ENCODE measurements around the gene SLC35A5.
A peak's percentile ranks its signal among the peaks of the same experiment; 100 is the strongest.

SLC35A5 gene

GRCh38 chr3:112572701-112573100 is 10.9 kb downstream of the SLC35A5 start:
- DNase-seq, result no peak

- peak in 1 of 2 donors; percentile 82 for DNase-seq
Measured at GRCh38 chr3:112579232-112579631, 17.4 kb downstream of the SLC35A5 start.

DNA sequence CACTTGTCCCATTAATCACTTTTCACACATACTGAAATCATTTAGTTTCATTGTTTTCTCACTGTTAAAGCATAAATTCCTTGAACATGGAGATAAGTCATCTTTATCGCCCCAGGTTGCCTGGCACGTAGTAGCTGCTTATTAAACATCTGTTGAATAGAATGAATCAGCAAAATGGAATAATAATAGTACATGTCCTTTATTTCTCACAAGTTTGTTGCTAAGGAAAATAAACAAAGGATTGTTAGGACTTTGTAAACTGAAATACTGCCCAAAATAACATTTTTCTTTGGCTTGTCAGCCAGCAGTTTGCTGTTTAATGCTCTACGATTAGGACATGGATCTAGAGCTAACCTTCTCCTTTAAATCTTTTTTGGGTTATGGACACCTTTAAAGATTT is 17.9 kb downstream of the SLC35A5 start:
- DNase-seq, result no peak

DNA sequence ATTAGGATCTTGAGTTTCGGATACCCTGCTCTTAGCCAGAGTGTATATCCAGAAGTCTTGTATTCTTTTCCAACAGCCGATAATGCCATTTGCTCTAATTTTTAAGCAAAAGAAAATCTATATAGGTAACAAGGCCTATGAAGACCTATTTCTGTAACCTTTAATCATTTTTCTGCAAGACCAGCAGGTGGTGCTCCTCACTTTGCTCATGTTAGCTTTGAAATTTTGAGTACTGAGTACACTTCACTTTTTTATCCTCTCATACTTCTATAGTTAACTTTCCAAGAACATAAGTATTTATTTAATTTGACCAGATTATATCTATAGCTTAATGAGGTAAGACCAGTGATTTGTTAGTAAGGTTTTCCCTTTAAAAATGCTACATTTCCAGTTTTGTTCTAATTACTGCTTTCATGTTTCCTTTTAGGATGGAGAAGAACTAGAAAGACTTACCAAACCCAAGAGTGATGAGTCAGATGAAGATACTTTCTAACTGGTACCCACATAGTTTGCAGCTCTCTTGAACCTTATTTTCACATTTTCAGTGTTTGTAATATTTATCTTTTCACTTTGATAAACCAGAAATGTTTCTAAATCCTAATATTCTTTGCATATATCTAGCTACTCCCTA is 20.5 kb downstream of the SLC35A5 start:
- peak in 1 of 2 donors; percentile 46 for DNase-seq

GRCh38 chr3:112583105-112583504 is 21.3 kb downstream of the SLC35A5 start:
- no peak for DNase-seq

- DNase-seq, result no peak
Measured at GRCh38 chr3:112585782-112586181, 23.9 kb downstream of the SLC35A5 start.

- DNase-seq, result no peak
Measured at GRCh38 chr3:112587336-112587735, 25.5 kb downstream of the SLC35A5 start.

DNA sequence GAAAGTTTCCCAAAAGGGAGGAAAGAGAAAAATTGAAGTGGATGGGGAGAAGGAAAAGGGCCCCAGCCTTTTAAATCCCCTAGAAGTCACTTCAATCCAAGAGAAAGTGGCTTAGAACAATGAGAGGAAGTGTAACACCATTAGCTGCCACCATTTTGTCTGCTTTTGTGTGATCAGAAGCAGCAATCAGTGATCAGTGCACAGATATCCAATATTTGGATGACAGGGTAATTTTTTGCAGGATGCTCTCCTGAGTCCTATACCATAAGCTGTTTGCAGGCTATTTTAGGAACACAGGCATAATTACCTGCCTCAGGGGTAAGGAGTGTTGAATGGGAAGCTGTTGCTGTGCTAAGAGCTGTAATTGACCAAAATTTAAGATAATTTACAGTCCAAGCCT is 31.4 kb downstream of the SLC35A5 start:
- DNase-seq, result no peak

- DNase-seq, result no peak
Measured at GRCh38 chr3:112594856-112595255, 33.0 kb downstream of the SLC35A5 start.

DNA sequence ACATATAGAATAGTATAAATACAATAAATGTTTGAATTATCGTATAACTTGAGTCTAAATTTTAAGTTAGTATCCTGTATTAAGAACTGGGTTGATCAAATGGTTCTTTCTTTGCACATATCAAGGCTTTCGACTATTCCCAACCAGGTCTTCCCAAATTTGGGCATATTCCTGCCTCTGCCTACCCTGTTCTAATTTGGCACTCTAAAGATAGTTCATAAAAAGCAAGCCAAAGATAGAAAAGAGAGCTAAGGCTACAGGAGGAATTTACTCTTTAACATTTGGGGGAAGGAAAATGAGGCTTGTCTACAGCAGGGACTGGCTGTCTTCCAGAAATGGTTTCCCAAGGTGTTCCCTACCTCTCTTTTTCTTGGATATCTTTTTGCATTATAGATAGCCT is 36.1 kb downstream of the SLC35A5 start:
- DNase-seq, result no peak

DNA sequence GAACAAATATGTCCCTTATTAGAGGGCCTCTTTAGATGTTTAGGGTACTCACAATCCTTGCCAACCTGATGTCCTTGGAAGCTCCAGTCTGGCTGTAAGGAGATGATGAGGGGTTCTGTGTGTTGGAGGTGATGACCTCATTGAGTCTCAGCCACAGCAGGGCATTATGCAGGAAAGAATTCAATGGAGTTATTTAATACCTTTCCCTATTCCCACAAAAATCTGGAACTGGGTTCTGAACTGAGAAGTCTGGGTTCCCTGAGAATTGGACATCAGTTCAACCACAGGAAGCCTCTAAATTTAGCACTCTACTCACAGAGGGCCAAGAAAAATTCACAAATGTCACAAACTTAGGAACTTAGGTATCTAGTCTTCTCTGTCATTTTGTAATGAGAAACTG is 36.9 kb downstream of the SLC35A5 start:
- DNase-seq, result no peak

DNA sequence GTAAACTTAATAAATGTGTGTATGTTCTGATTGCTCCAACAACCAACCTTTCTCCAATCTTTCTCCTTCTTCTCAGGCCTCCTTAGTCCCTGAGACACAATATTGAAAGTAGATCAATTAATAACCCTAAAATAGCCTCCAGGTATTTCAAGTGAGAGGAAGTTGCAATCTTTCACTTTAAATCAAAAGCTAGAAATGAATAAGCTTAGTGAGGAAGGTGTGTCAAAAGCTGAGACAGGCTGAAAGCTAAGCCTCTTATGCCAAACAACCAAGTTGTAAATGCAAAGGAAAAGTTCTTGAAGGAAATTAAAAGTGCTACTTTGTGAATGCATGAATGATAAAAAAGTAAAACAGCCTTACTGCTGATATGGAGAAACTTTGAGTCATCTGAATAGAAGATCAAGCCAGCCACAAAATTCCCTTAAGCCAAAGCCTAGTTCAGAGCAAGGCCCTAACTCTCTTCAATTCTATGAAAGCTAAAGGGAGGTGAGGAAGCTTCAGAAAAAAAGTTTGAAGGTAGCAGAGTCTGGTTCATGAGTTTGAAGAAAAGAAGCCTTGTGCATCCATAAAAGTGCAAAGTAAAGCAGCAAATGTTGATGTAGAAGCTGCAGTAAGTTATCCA is 40.5 kb downstream of the SLC35A5 start:
- DNase-seq, result no peak

- no peak for DNase-seq
Measured at GRCh38 chr3:112604536-112604935, 42.7 kb downstream of the SLC35A5 start.

- DNase-seq, result peak in 1 of 2 donors; percentile 37
Measured at GRCh38 chr3:112605285-112605684, 43.4 kb downstream of the SLC35A5 start.

GRCh38 chr3:112606098-112606497 is 44.3 kb downstream of the SLC35A5 start:
- DNase-seq, result no peak

- DNase-seq, result no peak
Measured at GRCh38 chr3:112607863-112608262, 46.0 kb downstream of the SLC35A5 start.

DNA sequence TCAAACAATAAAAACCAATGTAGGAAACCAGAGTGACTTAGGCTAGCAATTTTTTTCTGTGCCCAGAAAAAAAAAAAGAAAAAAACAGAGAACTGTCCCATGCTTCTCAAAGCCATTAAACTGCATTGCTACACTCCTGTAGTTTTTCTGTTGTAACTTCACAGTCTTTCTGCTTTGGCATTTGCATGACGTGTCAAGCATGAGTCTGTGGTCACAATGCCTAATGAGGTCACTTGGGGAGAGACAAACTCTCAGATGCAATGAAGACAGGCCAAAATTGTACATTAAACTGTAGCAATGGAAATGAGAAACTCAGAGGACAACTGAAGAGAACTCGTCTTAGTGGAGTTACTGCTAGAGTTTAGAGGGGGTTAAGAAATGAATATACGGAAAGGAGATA is 48.3 kb downstream of the SLC35A5 start:
- DNase-seq, result no peak

- DNase-seq, result no peak
Measured at GRCh38 chr3:112611752-112612515, 50.1 kb downstream of the SLC35A5 start.

- DNase-seq, result no peak
Measured at GRCh38 chr3:112615989-112616731, 54.3 kb downstream of the SLC35A5 start.

- DNase-seq, result no peak
Measured at GRCh38 chr3:112617285-112617684, 55.4 kb downstream of the SLC35A5 start.

DNA sequence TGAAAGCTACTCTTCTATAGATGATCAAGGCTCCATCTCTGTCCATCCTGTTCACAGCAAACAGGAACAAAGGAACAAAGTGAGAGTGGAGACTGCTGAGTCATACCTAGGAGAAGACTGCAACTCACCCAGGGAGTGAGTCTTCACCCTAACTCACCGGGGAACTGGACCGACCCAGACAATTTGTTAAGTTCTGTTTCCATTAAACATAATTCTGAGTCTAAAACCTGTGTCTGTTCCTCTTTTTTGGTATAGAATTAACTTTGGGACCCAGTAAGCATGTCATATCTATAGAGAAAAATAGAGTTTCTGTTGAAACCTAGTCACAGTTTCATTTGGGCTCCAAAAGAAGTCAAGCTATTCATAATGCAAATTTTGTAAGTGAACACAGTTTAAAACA is 57.5 kb downstream of the SLC35A5 start:
- DNase-seq, result peak in 1 of 2 donors; percentile 25

- no peak for DNase-seq
Measured at GRCh38 chr3:112623213-112623612, 61.4 kb downstream of the SLC35A5 start.

DNA sequence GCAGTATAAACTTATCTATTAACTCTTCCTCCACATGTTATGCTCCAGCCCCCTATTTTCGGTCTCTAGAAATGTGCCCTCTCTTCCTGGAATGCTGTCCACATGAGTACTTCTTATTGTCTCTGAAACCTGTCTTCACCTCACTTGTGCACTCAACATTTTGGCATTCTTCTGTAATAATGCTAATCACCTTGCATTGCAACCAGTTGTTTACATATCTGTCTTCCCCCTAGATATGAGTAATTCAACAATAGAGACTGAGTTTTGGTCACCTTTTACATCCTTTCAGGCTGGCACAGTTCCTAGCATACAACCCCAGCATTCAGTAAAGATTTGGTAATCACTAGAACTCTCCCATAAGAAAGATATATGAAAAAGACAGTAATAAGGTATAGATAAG is 61.9 kb downstream of the SLC35A5 start:
- DNase-seq, result no peak

Data from bone marrow (tissue), 2 donors.